Measurements from ENCODE around the gene C2orf68. TPM values are rescaled to one million over a fixed set of nuclear protein-coding genes. Genes with fewer than 3 reads are reported as not detected.

The C2orf68 gene
- total RNA-seq, 2 experiments from 2014 or later, result 46.1 to 55.3 TPM

DNA sequence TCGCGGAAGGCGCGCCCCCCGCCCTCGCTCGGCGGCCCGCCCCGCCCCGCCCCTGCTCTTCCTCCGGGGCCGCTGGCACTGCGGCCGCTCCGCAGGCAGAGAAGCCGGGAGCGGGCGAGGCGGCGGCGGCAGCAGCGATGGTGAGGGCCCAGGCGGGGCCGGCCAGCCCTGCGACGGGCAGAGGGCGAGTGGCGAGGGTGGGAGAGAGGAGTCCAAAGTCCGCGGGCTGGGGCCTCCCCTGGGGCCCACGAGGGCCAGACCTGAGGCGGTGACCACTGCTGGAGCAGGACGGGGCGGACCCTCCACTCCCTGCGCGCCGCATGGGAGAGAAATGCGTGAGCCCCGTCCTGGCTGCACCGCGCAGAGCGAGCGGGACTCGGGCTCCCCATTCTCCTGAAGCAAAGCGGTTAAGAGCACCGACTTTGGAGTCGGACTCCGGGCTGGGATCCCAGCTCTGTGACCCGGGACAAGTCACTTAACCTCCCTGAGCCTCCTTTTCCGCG lies 27.5 kb downstream of the C2orf68 start, which contains the start of gene VAMP5:
Gene VAMP5, plus strand, starts transcription at position 78 of the 503 bp plus-strand sequence. Its CDS starts 60 bp downstream, at position 138.
- Mint-ChIP-seq H3K4me3 (peak within 1 kb of the TSS; percentile 83), H3K9me3 (no peaks in the 10 kb centered on the region), H3K27me3 (no peaks in the 10 kb centered on the region), H3K36me3 (ENCODE audit: low read depth) (peaks cover 30% of the 10 kb centered on the region), H3K4me1 (peaks cover 64% of the 10 kb centered on the region), H3K27ac (peak within 1 kb of the TSS; percentile 91)
- ChIA-PET CTCF (interaction anchor here (1.2 kb wide), 1 partner anchor 12 kb away, joined by 3 read pairs; no protein-coding TSS in a partner anchor), POLR2A (interaction anchor here (0.7 kb wide), 1 partner anchor 43 kb away, joined by 4 read pairs; no protein-coding TSS in a partner anchor)
- no peak for DNase-seq

DNA sequence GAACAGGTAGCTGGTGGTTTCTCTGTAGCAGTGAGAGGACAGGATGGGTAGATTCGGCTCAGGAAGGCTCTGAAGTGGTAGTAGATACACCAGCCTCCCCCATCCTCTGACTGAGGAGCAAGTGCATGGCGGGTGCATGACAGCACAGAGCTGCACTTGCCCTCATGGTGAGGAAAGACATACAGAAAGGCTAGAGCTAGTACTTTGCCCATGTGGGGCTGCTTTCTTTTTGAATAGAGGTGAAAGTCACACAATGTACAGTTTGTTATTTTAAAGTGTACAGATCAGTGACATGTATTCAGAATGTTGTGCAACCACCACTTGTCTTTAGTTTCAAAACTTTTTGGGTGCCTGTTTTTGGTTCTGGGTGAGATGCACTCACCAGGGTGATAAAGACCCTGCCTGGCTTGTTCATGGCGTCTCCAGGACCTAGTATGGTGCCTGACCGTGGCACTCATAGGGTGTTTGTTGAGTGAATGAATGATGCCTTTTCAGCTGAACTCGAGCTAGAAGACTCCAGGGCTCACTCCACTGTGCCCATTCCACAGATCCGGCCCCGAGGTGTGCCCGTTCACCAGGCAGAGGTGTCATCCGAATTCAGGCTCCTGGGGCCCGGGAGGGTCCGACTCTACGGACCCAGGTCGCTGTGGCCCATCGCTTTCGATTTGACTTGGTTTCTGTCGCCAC lies 28.1 kb downstream of the C2orf68 start:
- ChIA-PET CTCF (interaction anchor here (0.6 to 1.5 kb wide), 4 partner anchors 12 to 721 kb away, joined by 3 to 5 read pairs (median 4); partner anchors contain the start of gene RNF181), POLR2A (interaction anchor here (0.6 kb wide), 1 partner anchor 40 kb away, joined by 4 read pairs; no protein-coding TSS in a partner anchor)
- H3K27ac Mint-ChIP-seq, result peak overlapping the region; percentile 91
- peaks cover 69% of the 10 kb centered on the region for H3K4me1 Mint-ChIP-seq
- no peaks in the 10 kb centered on the region for H3K9me3 Mint-ChIP-seq
- peaks cover 33% of the 10 kb centered on the region for H3K36me3 Mint-ChIP-seq (ENCODE audit: low read depth)
- H3K27me3 Mint-ChIP-seq, result no peaks in the 10 kb centered on the region
- DNase-seq, result peak; percentile 49
- peak overlapping the region; percentile 83 for H3K4me3 Mint-ChIP-seq

DNA sequence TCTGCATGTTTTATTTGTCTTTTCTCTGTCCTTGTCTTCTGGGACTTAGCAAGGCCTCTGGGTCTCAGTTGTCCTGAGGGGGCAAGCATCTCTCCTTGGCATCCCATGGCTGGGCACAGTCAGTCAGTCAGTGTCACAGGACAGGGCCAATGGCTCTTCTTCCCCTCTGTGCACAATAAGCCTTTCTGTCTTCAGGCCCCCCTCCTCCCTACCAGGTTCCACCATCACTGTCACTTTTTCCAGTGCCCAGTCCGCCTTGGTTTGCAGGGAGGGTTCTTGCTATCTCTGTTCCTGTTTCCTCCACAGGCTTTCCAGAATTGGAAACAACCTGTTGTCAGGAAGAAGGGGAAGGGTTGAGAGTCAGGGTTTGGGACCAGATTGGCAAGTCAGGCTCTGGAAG lies 29.4 kb downstream of the C2orf68 start:
- peaks cover 66% of the 10 kb centered on the region for H3K4me1 Mint-ChIP-seq
- no peaks in the 10 kb centered on the region for H3K9me3 Mint-ChIP-seq
- no peak for DNase-seq
- no peak overlapping the region for H3K4me3 Mint-ChIP-seq
- peak overlapping the region; percentile 58 for H3K27ac Mint-ChIP-seq
- peaks cover 40% of the 10 kb centered on the region for H3K36me3 Mint-ChIP-seq (ENCODE audit: low read depth)
- no peaks in the 10 kb centered on the region for H3K27me3 Mint-ChIP-seq
- POLR2A ChIA-PET, result no interaction called here
- CTCF ChIA-PET, result interaction anchor here (1.1 to 1.5 kb wide), 2 partner anchors 14 to 30 kb away, joined by 4 to 5 read pairs; partner anchors contain the start of gene RNF181

DNA sequence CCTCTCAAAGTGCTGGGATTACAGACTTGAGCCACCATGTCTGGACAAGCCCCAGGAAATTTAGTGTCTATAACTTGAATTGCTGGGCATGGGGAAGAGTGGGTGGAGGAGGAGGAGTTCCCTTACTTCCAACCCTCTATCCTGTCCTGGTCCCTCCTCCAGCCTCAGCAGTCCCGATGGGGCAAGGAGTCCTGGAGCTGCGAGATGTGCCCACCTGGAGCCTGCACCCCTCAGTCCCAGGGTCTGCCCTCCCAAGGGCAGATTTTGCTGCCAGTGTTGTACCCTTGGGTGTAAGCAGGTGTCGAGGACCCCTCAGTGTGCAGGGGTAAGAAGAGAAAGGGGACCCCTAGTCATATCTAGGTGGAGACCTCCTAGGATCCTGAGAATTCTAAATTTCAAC lies 31.7 kb downstream of the C2orf68 start:
- CTCF ChIA-PET, result no interaction called here
- Mint-ChIP-seq H3K36me3 (ENCODE audit: low read depth) (peaks cover 38% of the 10 kb centered on the region), H3K27ac (peak overlapping the region; percentile 62), H3K27me3 (no peaks in the 10 kb centered on the region), H3K4me1 (peaks cover 55% of the 10 kb centered on the region), H3K4me3 (no peak overlapping the region), H3K9me3 (no peaks in the 10 kb centered on the region)
- POLR2A ChIA-PET, result no interaction called here
- DNase-seq, result no peak

DNA sequence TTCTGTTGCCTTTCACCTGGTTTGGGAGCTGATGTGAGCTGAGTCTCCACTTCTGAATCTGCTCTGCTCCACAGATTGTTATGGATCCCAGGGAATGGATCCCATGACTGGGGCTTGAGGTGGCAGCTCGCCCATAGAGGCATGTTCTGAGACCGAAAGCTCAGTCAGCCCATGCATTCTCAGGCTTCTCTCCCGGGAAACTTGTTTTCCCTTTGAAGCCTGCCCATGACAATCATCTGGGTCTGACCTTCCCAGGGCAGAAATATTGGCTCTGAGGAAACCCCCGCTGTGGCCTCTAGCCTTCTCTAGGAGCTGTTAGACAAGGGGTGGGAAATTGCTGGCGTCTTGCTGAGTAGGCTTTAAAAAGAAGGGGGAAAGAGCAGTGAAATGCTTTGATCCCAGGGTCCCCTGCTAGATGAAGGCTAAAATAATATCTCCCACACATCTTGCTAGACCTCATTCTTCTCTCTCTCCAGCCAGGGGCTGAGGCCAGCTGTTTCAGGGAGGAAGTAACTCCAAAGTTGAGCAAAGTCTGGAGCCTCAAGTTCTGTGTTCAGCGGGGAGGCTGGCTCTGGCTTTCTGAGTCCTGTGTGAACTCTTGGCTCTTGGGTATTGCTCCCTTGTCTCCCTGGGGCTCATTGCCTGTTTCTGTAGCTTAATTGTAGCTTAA lies 32.5 kb downstream of the C2orf68 start:
- H3K4me3 Mint-ChIP-seq, result peak overlapping the region; percentile 93
- no peaks in the 10 kb centered on the region for H3K9me3 Mint-ChIP-seq
- ChIA-PET POLR2A (no interaction called here), CTCF (interaction anchor here (0.8 to 2.3 kb wide), 2 partner anchors 15 to 27 kb away, joined by 3 to 10 read pairs; no protein-coding TSS in a partner anchor)
- peak overlapping the region; percentile 92 for H3K27ac Mint-ChIP-seq
- H3K36me3 Mint-ChIP-seq (ENCODE audit: low read depth), result peaks cover 38% of the 10 kb centered on the region
- H3K4me1 Mint-ChIP-seq, result peaks cover 50% of the 10 kb centered on the region
- H3K27me3 Mint-ChIP-seq, result no peaks in the 10 kb centered on the region
- no peak for DNase-seq

- Mint-ChIP-seq H3K27me3 (no peaks in the 10 kb centered on the region), H3K4me3 (peak overlapping the region; percentile 93), H3K36me3 (ENCODE audit: low read depth) (peaks cover 33% of the 10 kb centered on the region), H3K4me1 (peaks cover 44% of the 10 kb centered on the region), H3K27ac (peak overlapping the region; percentile 92), H3K9me3 (no peaks in the 10 kb centered on the region)
- DNase-seq, result peak; percentile 36
- ChIA-PET POLR2A (no interaction called here), CTCF (interaction anchor here (0.8 to 2.3 kb wide), 4 partner anchors 11 to 26 kb away, joined by 3 to 10 read pairs (median 4); no protein-coding TSS in a partner anchor)
Observed at GRCh38 chr2:85578243-85579180, 33.4 kb downstream of the C2orf68 start.

DNA sequence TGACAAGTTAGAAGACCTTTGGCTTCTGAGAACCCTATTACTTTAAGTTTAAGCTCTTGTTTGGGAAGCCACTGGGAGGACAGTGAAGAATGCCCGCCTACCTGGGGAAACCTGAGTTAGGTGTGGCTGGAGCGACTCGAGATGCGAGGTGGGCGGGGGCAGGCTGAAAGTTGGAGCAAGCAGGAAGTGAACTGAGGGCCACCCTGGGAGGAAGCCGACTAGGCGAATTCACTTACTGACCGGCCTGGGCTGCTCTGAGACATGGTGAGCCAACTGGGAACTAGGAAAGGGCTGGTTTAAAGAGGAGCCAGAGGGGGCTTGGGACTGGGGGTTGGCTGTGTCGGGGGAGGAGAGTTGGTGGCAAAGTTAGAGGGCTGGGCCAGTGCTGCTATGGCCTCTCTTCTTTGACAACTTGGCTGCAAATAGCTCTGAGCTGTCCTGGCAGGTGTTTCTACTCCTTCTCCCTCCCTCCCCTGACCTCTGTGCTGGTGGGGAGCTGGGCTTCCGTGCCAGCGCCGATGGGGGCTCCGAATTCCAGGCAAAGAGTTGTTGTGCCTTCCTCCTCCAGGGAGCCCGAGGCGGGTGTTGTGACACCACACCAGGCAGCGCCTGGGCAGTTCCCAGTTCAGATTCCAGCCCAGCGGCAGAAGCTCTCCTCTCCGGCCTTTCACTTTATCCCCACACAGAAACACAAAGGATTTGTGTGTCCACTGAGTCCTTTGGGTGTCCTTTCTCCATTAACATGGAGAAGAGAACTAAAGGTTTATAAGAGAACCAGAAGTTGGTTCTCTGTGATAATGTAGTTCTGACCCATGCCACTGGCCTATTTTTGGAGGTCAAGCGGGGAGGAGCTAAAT lies 34.3 kb downstream of the C2orf68 start, which contains the start of gene VAMP8:
Gene VAMP8, plus strand, starts transcription at position 201 of the 857 bp plus-strand sequence. Its CDS starts 61 bp downstream, at position 262.
- peak; percentile 73 for DNase-seq
- Mint-ChIP-seq H3K4me1 (peaks cover 39% of the 10 kb centered on the region), H3K9me3 (no peaks in the 10 kb centered on the region), H3K36me3 (ENCODE audit: low read depth) (peaks cover 31% of the 10 kb centered on the region), H3K4me3 (peak within 1 kb of the TSS; percentile 93), H3K27ac (peak within 1 kb of the TSS; percentile 92), H3K27me3 (peaks cover 2% of the 10 kb centered on the region)
- ChIA-PET POLR2A (no interaction called here), CTCF (interaction anchor here (1.0 to 2.3 kb wide), 4 partner anchors 10 to 59 kb away, joined by 3 to 10 read pairs (median 4); no protein-coding TSS in a partner anchor)

GRCh38 chr2:85577063-85577385 lies 34.8 kb downstream of the C2orf68 start:
- H3K27me3 Mint-ChIP-seq, result peaks cover 6% of the 10 kb centered on the region
- peak overlapping the region; percentile 92 for H3K27ac Mint-ChIP-seq
- H3K4me1 Mint-ChIP-seq, result peaks cover 35% of the 10 kb centered on the region
- ChIA-PET CTCF (interaction anchor here (1.1 to 2.3 kb wide), 3 partner anchors 15 to 60 kb away, joined by 3 to 10 read pairs (median 6); no protein-coding TSS in a partner anchor), POLR2A (no interaction called here)
- peak overlapping the region; percentile 93 for H3K4me3 Mint-ChIP-seq
- no peaks in the 10 kb centered on the region for H3K9me3 Mint-ChIP-seq
- no peak for DNase-seq
- H3K36me3 Mint-ChIP-seq (ENCODE audit: low read depth), result peaks cover 25% of the 10 kb centered on the region

- Mint-ChIP-seq H3K27ac (no peak overlapping the region), H3K9me3 (no peaks in the 10 kb centered on the region), H3K27me3 (peaks cover 14% of the 10 kb centered on the region), H3K4me3 (no peak overlapping the region), H3K4me1 (peaks cover 29% of the 10 kb centered on the region), H3K36me3 (ENCODE audit: low read depth) (peaks cover 18% of the 10 kb centered on the region)
- POLR2A ChIA-PET, result no interaction called here
- DNase-seq, result no peak
- CTCF ChIA-PET, result interaction anchor here (0.6 to 1.5 kb wide), 2 partner anchors 16 to 27 kb away, joined by 3 read pairs; no protein-coding TSS in a partner anchor
Observed at GRCh38 chr2:85575739-85576138, 36.1 kb downstream of the C2orf68 start.

- CTCF ChIA-PET, result interaction anchor here (2.0 kb wide), 1 partner anchor 14 kb away, joined by 8 read pairs; no protein-coding TSS in a partner anchor
- no peaks in the 10 kb centered on the region for H3K36me3 Mint-ChIP-seq (ENCODE audit: low read depth)
Observed at GRCh38 chr2:85566265-85566664, 45.6 kb downstream of the C2orf68 start.

DNA sequence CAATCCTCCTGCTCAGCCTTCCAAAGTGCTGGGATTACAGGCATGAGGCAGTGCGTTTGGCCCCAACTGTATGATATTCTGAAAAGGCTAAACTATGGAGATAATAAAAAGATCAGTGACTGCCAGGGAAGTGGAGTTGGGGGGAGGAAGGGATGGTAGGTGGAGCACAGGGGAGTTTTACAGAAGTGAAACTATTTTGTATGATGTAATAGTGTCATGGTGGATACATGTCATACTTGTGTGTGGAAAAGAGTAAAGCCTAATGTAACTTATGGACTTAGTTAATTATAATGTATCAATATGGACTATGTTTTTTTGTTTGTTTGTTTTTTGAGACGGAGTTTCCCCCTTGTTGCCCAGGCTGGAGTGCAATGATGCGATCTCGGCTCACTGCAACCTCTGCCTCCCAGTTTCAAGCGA lies 47.7 kb downstream of the C2orf68 start:
- DNase-seq, result no peak
- no peaks in the 10 kb centered on the region for H3K27me3 Mint-ChIP-seq
- ChIA-PET CTCF (interaction anchor here (0.7 to 4.7 kb wide), 4 partner anchors 14 to 146 kb away, joined by 3 to 44 read pairs (median 6); no protein-coding TSS in a partner anchor), POLR2A (no interaction called here)
- H3K4me1 Mint-ChIP-seq, result peaks cover 33% of the 10 kb centered on the region
- H3K9me3 Mint-ChIP-seq, result no peaks in the 10 kb centered on the region
- peak overlapping the region; percentile 5 for H3K27ac Mint-ChIP-seq
- H3K36me3 Mint-ChIP-seq (ENCODE audit: low read depth), result peaks cover 2% of the 10 kb centered on the region
- H3K4me3 Mint-ChIP-seq, result no peak overlapping the region

More at GRCh38 chr2:85566265-85566664, 45.6 kb downstream of the C2orf68 start:
- no peaks in the 10 kb centered on the region for H3K9me3 Mint-ChIP-seq
- peaks cover 15% of the 10 kb centered on the region for H3K27me3 Mint-ChIP-seq
- DNase-seq, result no peak
- H3K4me3 Mint-ChIP-seq, result no peak overlapping the region
- peaks cover 16% of the 10 kb centered on the region for H3K4me1 Mint-ChIP-seq
- POLR2A ChIA-PET, result no interaction called here
- no peak overlapping the region for H3K27ac Mint-ChIP-seq
